CD4-positive, alpha-beta memory T cell (primary cell): ENCODE data around the gene STK32B. TPM values are rescaled to one million over a fixed set of nuclear protein-coding genes. Genes with fewer than 3 reads are reported as not detected.

Source experiments
- CTCF ChIA-PET: fragments of 350-600 bp; sonication (Branson Sonifier 250); formaldehyde crosslinking; loops from one replicate; lab custom pipeline; 2021; ENCODE audit warnings: inconsistent platforms; ENCODE audit not compliant: partially characterized antibody; lab: Charles Lee
- POLR2A ChIA-PET: fragments of 350-600 bp; sonication (Branson Sonifier 250); formaldehyde crosslinking; loops from one replicate; lab custom pipeline; 2021; ENCODE audit not compliant: partially characterized antibody; lab: Charles Lee
- DNase-seq, 5 donors: peaks; one replicate each; pipeline versions ENCODE4 v3.0.0 to v3.0.0-alpha.2; 2020 to 2022; ENCODE audit warnings: mixed read lengths in 1 of 5
- H3K27ac ChIP-seq: one replicate; pipeline ENCODE4 v1.7.0; 2013; ENCODE audit warnings: low read depth, low read length
- H3K27me3 ChIP-seq: 2 replicates; pipeline ENCODE4 v1.7.0; 2013; ENCODE audit warnings: mild to moderate bottlenecking, low read length, moderate library complexity; ENCODE audit not compliant: insufficient read depth
- H3K36me3 ChIP-seq: 2 replicates; pipeline ENCODE4 v1.7.0; 2013; ENCODE audit warnings: mild to moderate bottlenecking, low read length, moderate library complexity; ENCODE audit not compliant: insufficient read depth
- H3K4me1 ChIP-seq: 2 replicates; pipeline ENCODE4 v1.7.0; 2013; ENCODE audit warnings: mild to moderate bottlenecking, low read length, moderate library complexity; ENCODE audit not compliant: insufficient read depth
- H3K4me3 ChIP-seq, 2 donors: one replicate each; pipeline ENCODE4 v1.7.0; 2013; ENCODE audit warnings: low read length in 2 of 2, mild to moderate bottlenecking in 1 of 2
- H3K9me3 ChIP-seq, 2 donors: one replicate each; pipeline ENCODE4 v1.7.0; 2013; ENCODE audit warnings: low read length in 2 of 2, control low read depth in 1 of 2; ENCODE audit not compliant: control insufficient read depth in 1 of 2
- H3K27ac Mint-ChIP-seq, 7 donors: one replicate each; pipeline ENCODE4 v1.8.0; 2020 to 2021; ENCODE audit warnings: mixed read lengths in 7 of 7, mild to moderate bottlenecking in 6 of 7, inconsistent platforms in 3 of 7, moderate library complexity in 3 of 7
- H3K27me3 Mint-ChIP-seq, 2 donors: one replicate each; pipeline ENCODE4 v1.8.0; 2020 to 2021; ENCODE audit warnings: mixed read lengths in 2 of 2
- H3K36me3 Mint-ChIP-seq, 2 donors: one replicate each; pipeline ENCODE4 v1.8.0; 2020 to 2021; ENCODE audit warnings: mixed read lengths in 2 of 2, inconsistent platforms in 1 of 2, mild to moderate bottlenecking in 1 of 2
- H3K4me1 Mint-ChIP-seq, 4 donors: one replicate each; pipeline ENCODE4 v1.8.0; 2020 to 2021; ENCODE audit warnings: mixed read lengths in 4 of 4, mild to moderate bottlenecking in 1 of 4
- H3K4me3 Mint-ChIP-seq, 8 donors: one replicate each; pipeline ENCODE4 v1.8.0; 2020 to 2021; ENCODE audit warnings: mixed read lengths in 8 of 8, mild to moderate bottlenecking in 7 of 8, moderate library complexity in 6 of 8, inconsistent platforms in 3 of 8
- H3K9me3 Mint-ChIP-seq, 8 donors: one replicate each; pipeline ENCODE4 v1.8.0; 2020 to 2021; ENCODE audit warnings: mixed read lengths in 8 of 8, mild to moderate bottlenecking in 5 of 8, inconsistent platforms in 3 of 8, moderate library complexity in 1 of 8
- intact Hi-C: fragments of 100-400 bp; cut with micrococcal nuclease; formaldehyde crosslinking; loops from one replicate; pipeline ENCODE4 v1.15.1; 2023
- polyA plus RNA-seq, 2 donors: library from polyadenylated mRNA; unstranded; fragments of 300-500 nt; fragmentation: Illumina TruSeq; gene quantifications; one replicate each; pipeline ENCODE4 v1.2.3, GENCODE V29; 2021
- total RNA-seq, 2 experiments: library from RNA; stranded (reverse); gene quantifications; one replicate each; pipeline ENCODE4 v1.2.3, GENCODE V29; 2021

Gene STK32B
- total and polyA plus RNA-seq, 4 experiments from 2014 or later, result not detected

GRCh38 chr4:5030221-5030620 lies 21.1 kb upstream of the STK32B start:
- Histone ChIP-seq H3K9me3 (no peaks in the 10 kb centered on the region), H3K27ac (no peak overlapping the region), H3K4me3 (no peak overlapping the region), H3K36me3 (no peaks in the 10 kb centered on the region), H3K27me3 (no peaks in the 10 kb centered on the region), H3K4me1 (no peaks in the 10 kb centered on the region)
- no peak overlapping the region for H3K27ac Mint-ChIP-seq
- ChIA-PET CTCF (no interaction called here), POLR2A (no interaction called here)
- H3K27me3 Mint-ChIP-seq, result peaks cover 8 to 15% of the 10 kb centered on the region in 2 donors
- H3K36me3 Mint-ChIP-seq, result no peaks in the 10 kb centered on the region
- no peaks in the 10 kb centered on the region for H3K4me1 Mint-ChIP-seq
- intact Hi-C loops, result no loop called here
- H3K9me3 Mint-ChIP-seq, result peaks cover 0 to 2% (median 0%) of the 10 kb centered on the region in 8 donors
- H3K4me3 Mint-ChIP-seq, result no peak overlapping the region
- DNase-seq, result no peak

- intact Hi-C loops, result no loop called here
- Mint-ChIP-seq H3K36me3 (no peaks in the 10 kb centered on the region), H3K4me1 (no peaks in the 10 kb centered on the region), H3K27me3 (peaks cover 7 to 13% of the 10 kb centered on the region in 2 donors), H3K27ac (no peak overlapping the region), H3K9me3 (peaks cover 0 to 3% (median 0%) of the 10 kb centered on the region in 8 donors), H3K4me3 (no peak overlapping the region)
- H3K27ac ChIP-seq, result no peak overlapping the region
- ChIA-PET CTCF (no interaction called here), POLR2A (no interaction called here)
- H3K4me1 ChIP-seq, result no peaks in the 10 kb centered on the region
- DNase-seq, result no peak
- no peak overlapping the region for H3K4me3 ChIP-seq
- H3K36me3 ChIP-seq, result no peaks in the 10 kb centered on the region
- no peaks in the 10 kb centered on the region for H3K9me3 ChIP-seq
- no peaks in the 10 kb centered on the region for H3K27me3 ChIP-seq
Observed at GRCh38 chr4:5030927-5031326, 20.4 kb upstream of the STK32B start.

- intact Hi-C loops, result no loop called here
- DNase-seq, result no peak
- no peaks in the 10 kb centered on the region for H3K9me3 ChIP-seq
- POLR2A ChIA-PET, result no interaction called here
- Mint-ChIP-seq H3K4me1 (no peaks in the 10 kb centered on the region), H3K9me3 (peaks cover 0 to 3% (median 0%) of the 10 kb centered on the region in 8 donors), H3K36me3 (no peaks in the 10 kb centered on the region), H3K27me3 (peaks cover 3 to 9% of the 10 kb centered on the region in 2 donors), H3K4me3 (no peak overlapping the region), H3K27ac (no peak overlapping the region)
- no peaks in the 10 kb centered on the region for H3K27me3 ChIP-seq
- no peak overlapping the region for H3K27ac ChIP-seq
- H3K36me3 ChIP-seq, result no peaks in the 10 kb centered on the region
- H3K4me1 ChIP-seq, result no peaks in the 10 kb centered on the region
- CTCF ChIA-PET, result no interaction called here
- no peak overlapping the region for H3K4me3 ChIP-seq
Observed at GRCh38 chr4:5032813-5033212, 18.5 kb upstream of the STK32B start.

- Histone ChIP-seq H3K27ac (no peak overlapping the region), H3K36me3 (no peaks in the 10 kb centered on the region), H3K4me1 (no peaks in the 10 kb centered on the region), H3K4me3 (no peak overlapping the region), H3K9me3 (no peaks in the 10 kb centered on the region), H3K27me3 (no peaks in the 10 kb centered on the region)
- Mint-ChIP-seq H3K27me3 (peaks cover 3 to 9% of the 10 kb centered on the region in 2 donors), H3K27ac (no peak overlapping the region), H3K4me1 (no peaks in the 10 kb centered on the region), H3K4me3 (no peak overlapping the region), H3K9me3 (peaks cover 0 to 3% (median 0%) of the 10 kb centered on the region in 8 donors), H3K36me3 (no peaks in the 10 kb centered on the region)
- intact Hi-C loops, result no loop called here
- no peak for DNase-seq
- ChIA-PET POLR2A (no interaction called here), CTCF (no interaction called here)
Observed at GRCh38 chr4:5033281-5033841, 17.9 kb upstream of the STK32B start.

GRCh38 chr4:5034206-5034605 lies 17.1 kb upstream of the STK32B start:
- Mint-ChIP-seq H3K4me1 (no peaks in the 10 kb centered on the region), H3K27ac (no peak overlapping the region), H3K36me3 (no peaks in the 10 kb centered on the region), H3K4me3 (no peak overlapping the region), H3K27me3 (peaks cover 3 to 9% of the 10 kb centered on the region in 2 donors), H3K9me3 (peaks cover 0 to 3% (median 0%) of the 10 kb centered on the region in 8 donors)
- H3K27me3 ChIP-seq, result no peaks in the 10 kb centered on the region
- no peaks in the 10 kb centered on the region for H3K4me1 ChIP-seq
- CTCF ChIA-PET, result no interaction called here
- POLR2A ChIA-PET, result no interaction called here
- no peaks in the 10 kb centered on the region for H3K9me3 ChIP-seq
- H3K4me3 ChIP-seq, result no peak overlapping the region
- intact Hi-C loops, result no loop called here
- H3K27ac ChIP-seq, result no peak overlapping the region
- H3K36me3 ChIP-seq, result no peaks in the 10 kb centered on the region
- DNase-seq, result no peak

- H3K36me3 ChIP-seq, result no peaks in the 10 kb centered on the region
- H3K27me3 ChIP-seq, result no peaks in the 10 kb centered on the region
- Mint-ChIP-seq H3K4me1 (no peaks in the 10 kb centered on the region), H3K9me3 (peaks cover 0 to 3% (median 0%) of the 10 kb centered on the region in 8 donors), H3K36me3 (no peaks in the 10 kb centered on the region), H3K27ac (no peak overlapping the region), H3K4me3 (no peak overlapping the region), H3K27me3 (peaks cover 5 to 8% of the 10 kb centered on the region in 2 donors)
- H3K9me3 ChIP-seq, result no peaks in the 10 kb centered on the region
- no peak overlapping the region for H3K4me3 ChIP-seq
- intact Hi-C loops, result no loop called here
- H3K27ac ChIP-seq, result no peak overlapping the region
- CTCF ChIA-PET, result interaction anchor here (0.5 kb wide), 1 partner anchor 32 kb away, joined by 3 read pairs; no protein-coding TSS in a partner anchor
- H3K4me1 ChIP-seq, result no peaks in the 10 kb centered on the region
- POLR2A ChIA-PET, result interaction anchor here (0.6 kb wide), 1 partner anchor 18 kb away, joined by 3 read pairs; no protein-coding TSS in a partner anchor
- DNase-seq, result no peak
Observed at GRCh38 chr4:5036239-5036638, 15.0 kb upstream of the STK32B start.

GRCh38 chr4:5037553-5038551 lies 13.4 kb upstream of the STK32B start:
- Mint-ChIP-seq H3K27me3 (peaks cover 5 to 8% of the 10 kb centered on the region in 2 donors), H3K4me3 (no peak overlapping the region), H3K9me3 (peaks cover 0 to 3% (median 0%) of the 10 kb centered on the region in 8 donors), H3K4me1 (no peaks in the 10 kb centered on the region), H3K27ac (no peak overlapping the region), H3K36me3 (no peaks in the 10 kb centered on the region)
- ChIA-PET POLR2A (no interaction called here), CTCF (no interaction called here)
- Histone ChIP-seq H3K36me3 (no peaks in the 10 kb centered on the region), H3K27me3 (no peaks in the 10 kb centered on the region), H3K4me1 (no peaks in the 10 kb centered on the region), H3K27ac (no peak overlapping the region), H3K4me3 (no peak overlapping the region), H3K9me3 (no peaks in the 10 kb centered on the region)
- DNase-seq, result no peak
- intact Hi-C loops, result no loop called here
